ENCODE measurements around the gene SELENOO. TPM values are rescaled to one million over a fixed set of nuclear protein-coding genes. Genes with fewer than 3 reads are reported as not detected.

The SELENOO gene
- polyA plus RNA-seq, 1 of the 3 experiments (the other 2 are of a cell fraction) = 26.7 TPM

GRCh38 chr22:50185375-50186087 is 15.3 kb upstream of the SELENOO start, which contains the start of gene TRABD:
Gene TRABD, plus strand, starts transcription at chr22:50185913. Its CDS starts 7,148 bp downstream, at chr22:50193061.
- ChIA-PET POLR2A (no interaction called here), CTCF (interaction anchor here (1.0 kb wide), 1 partner anchor 36 kb away, joined by 3 read pairs; no protein-coding TSS in a partner anchor)
- 40% methylated on average over 27 of the region's 90 CpGs for WGBS (ENCODE audit: low lambda C conversion rate)
- no peaks in the 10 kb centered on the region for H3K9me2 ChIP-seq
- no peaks in the 10 kb centered on the region for H3K27me3 ChIP-seq (ENCODE audit: insufficient read depth)
- no peaks in the 10 kb centered on the region for H3K9me3 ChIP-seq
- TF ChIP-seq TCF12 (IDR thresholded peaks at IDR 0.05) (no peak), NRF1 (IDR thresholded peaks at IDR 0.05; ENCODE audit: low read depth, low read length) (peak; percentile 40; the same call in 1 of the 2 replicates), POLR2AphosphoS5 (IDR thresholded peaks at IDR 0.05; ENCODE audit: low read depth, low read length) (no peak), RCOR1 (IDR thresholded peaks at IDR 0.05; ENCODE audit: low read length) (0 out of 2 replicates have a peak, but pooled peaks have one; percentile 16), EP300 (IDR thresholded peaks at IDR 0.05; ENCODE audit: borderline replicate concordance in 1 of 2, low read depth in 1 of 2, low read length in 1 of 2) (no peak)
- 0 out of 2 replicates have a peak, but pooled peaks cover 14% of the 10 kb centered on the region for H4K20me1 ChIP-seq (ENCODE audit: insufficient read depth)
- H2AFZ ChIP-seq (ENCODE audit: low read depth) = peak within 1 kb of the TSS; percentile 72; the same call in 1 of the 2 replicates
- H3K36me3 ChIP-seq (replicated peaks in 1 of 2; ENCODE audit: control insufficient read depth in 1 of 2, insufficient read depth in 2 of 2, low read length in 1 of 2) = peaks cover 0 to 5% of the 10 kb centered on the region in 2 experiments
- peaks cover 43% of the 10 kb centered on the region for H3K79me2 ChIP-seq (ENCODE audit: insufficient read depth)
- peak within 1 kb of the TSS; percentile 93 for H3K4me2 ChIP-seq
- H3K4me1 ChIP-seq (ENCODE audit: control insufficient read depth in 1 of 2, insufficient read depth in 2 of 2, low read depth in 1 of 2, low read length in 1 of 2) = peaks cover 4 to 45% of the 10 kb centered on the region in 2 experiments; a peak in 2 of 4 replicates
- H3K9ac ChIP-seq = peak within 1 kb of the TSS; percentile 71
- H3F3A ChIP-seq (replicated peaks; ENCODE audit: insufficient read depth) = no peaks in the 10 kb centered on the region
- peak; percentile 99 for DNase-seq
- H3K27ac ChIP-seq (ENCODE audit: low read depth in 2 of 2, low read length in 1 of 2) = peak within 1 kb of the TSS in 1 of 2 experiments; percentile 69; a peak in 1 of 4 replicates
- peak within 1 kb of the TSS; percentile 68 to 73 for H3K4me3 ChIP-seq (ENCODE audit: low read depth in 2 of 2, low read length in 1 of 2)

GRCh38 chr22:50186181-50186714 is 14.6 kb upstream of the SELENOO start:
- TF ChIP-seq SIN3A (IDR thresholded peaks at IDR 0.05; ENCODE audit: borderline replicate concordance, low read depth, low read length) (no peak), MEF2A (IDR thresholded peaks at IDR 0.05; ENCODE audit: borderline replicate concordance, low read depth) (no peak), FOXJ3 (CRISPR knock-in tag; IDR thresholded peaks at IDR 0.05) (no peak)
- TF ChIP-seq, protein P1, sequence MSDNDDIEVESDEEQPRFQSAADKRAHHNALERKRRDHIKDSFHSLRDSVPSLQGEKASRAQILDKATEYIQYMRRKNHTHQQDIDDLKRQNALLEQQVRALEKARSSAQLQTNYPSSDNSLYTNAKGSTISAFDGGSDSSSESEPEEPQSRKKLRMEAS (IDR thresholded peaks at IDR 0.05; ENCODE audit: low read depth) = no peak
- Histone ChIP-seq H3K9me2 (no peaks in the 10 kb centered on the region), H3F3A (replicated peaks; ENCODE audit: insufficient read depth) (no peaks in the 10 kb centered on the region), H2AFZ (ENCODE audit: low read depth) (no peak overlapping the region), H3K79me2 (ENCODE audit: insufficient read depth) (peaks cover 50% of the 10 kb centered on the region), H3K4me3 (ENCODE audit: low read depth in 2 of 2, low read length in 1 of 2) (peak overlapping the region; percentile 68 to 73), H3K4me1 (ENCODE audit: control insufficient read depth in 1 of 2, insufficient read depth in 2 of 2, low read depth in 1 of 2, low read length in 1 of 2) (peaks cover 4 to 53% of the 10 kb centered on the region in 2 experiments; a peak in 2 of 4 replicates), H3K36me3 (replicated peaks in 1 of 2; ENCODE audit: control insufficient read depth in 1 of 2, insufficient read depth in 2 of 2, low read length in 1 of 2) (peaks cover 0 to 5% of the 10 kb centered on the region in 2 experiments), H3K9me3 (no peaks in the 10 kb centered on the region), H3K27me3 (ENCODE audit: insufficient read depth) (no peaks in the 10 kb centered on the region), H3K9ac (peak overlapping the region; percentile 71), H3K27ac (ENCODE audit: low read depth in 2 of 2, low read length in 1 of 2) (peak overlapping the region in 1 of 2 experiments; percentile 56; a peak in 1 of 4 replicates), H3K4me2 (peak overlapping the region; percentile 93), H4K20me1 (ENCODE audit: insufficient read depth) (0 out of 2 replicates have a peak, but pooled peaks cover 21% of the 10 kb centered on the region)
- 1% methylated on average over 12 of the region's 47 CpGs for WGBS (ENCODE audit: low lambda C conversion rate)
- ChIA-PET POLR2A (no interaction called here), CTCF (interaction anchor here (0.7 kb wide), 1 partner anchor 156 kb away, joined by 4 read pairs; no protein-coding TSS in a partner anchor)
- peak; percentile 65 for DNase-seq
